ENCODE measurements around the gene LRRIQ1.
A peak's percentile ranks its signal among the peaks of the same experiment; 100 is the strongest.

LRRIQ1 gene

DNA sequence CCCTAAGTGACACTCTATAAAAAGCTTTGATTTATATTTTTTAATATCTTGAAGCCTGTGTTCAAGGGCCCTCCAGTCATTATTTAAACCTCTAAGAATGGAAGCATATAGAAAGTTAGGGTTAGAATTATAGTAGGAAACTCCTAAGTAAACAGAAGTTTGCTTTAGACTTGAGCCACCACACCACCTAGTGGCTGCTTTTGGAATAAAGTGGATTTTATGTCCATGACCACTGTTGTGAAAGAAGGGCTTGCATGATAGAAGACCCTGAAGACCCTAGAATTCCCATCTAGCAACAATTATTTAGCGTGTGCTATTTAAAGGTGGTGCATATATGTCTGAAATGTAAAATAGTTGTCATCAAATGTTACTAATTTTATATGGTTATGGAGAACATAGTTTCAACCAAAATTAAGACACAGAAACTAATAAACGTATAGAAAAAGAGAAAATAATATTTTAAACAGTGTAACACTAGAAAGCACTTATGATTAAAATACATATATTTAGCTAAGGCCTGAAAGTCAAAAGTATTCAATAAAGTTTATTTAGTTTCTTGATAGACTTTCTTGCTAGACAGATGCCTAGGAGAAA is 21.3 kb downstream of the LRRIQ1 start:
- DNase-seq (peak; percentile 21), ATAC-seq (no peak)

DNA sequence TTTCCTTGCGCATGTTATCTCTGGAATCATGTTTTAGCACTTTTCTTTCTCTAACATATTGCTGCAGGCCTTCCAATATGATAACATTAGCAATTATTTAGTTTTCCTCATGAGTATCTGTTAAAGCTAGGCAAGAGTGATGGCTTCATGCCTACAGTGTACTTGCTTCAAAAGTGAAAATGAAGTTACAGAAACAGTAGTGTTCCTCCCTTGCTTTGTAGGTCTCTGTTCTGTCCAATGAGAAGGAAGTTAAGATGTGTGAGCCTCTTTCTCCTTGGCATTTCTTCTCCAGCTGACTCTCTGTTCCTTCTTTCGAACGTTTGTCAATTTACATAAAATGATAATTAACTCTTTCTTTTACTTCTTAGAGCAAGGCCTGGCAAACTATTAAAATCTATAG is 22.2 kb downstream of the LRRIQ1 start:
- DNase-seq (no peak), ATAC-seq (no peak)

DNA sequence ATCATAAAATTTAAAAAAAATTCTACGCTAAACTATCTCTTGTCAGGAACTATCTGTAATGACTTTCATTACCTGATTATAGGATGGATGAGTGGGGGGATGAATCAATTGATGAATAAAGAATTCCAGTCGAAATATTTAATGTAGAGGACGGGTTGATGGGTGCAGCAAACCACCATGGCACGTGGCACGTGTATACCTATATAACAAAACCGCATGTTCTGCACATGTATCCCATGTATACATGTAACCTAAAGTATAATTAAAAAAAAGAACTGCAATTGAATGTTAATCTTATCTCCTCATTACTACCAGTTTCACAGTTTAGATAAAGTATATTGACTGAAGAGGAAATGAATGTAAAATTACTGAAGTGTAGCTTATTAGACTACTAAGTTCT is 23.4 kb downstream of the LRRIQ1 start:
- ATAC-seq: no peak
- DNase-seq: no peak

GRCh38 chr12:85060916-85061315 is 24.8 kb downstream of the LRRIQ1 start:
- ATAC-seq (no peak), DNase-seq (no peak)

DNA sequence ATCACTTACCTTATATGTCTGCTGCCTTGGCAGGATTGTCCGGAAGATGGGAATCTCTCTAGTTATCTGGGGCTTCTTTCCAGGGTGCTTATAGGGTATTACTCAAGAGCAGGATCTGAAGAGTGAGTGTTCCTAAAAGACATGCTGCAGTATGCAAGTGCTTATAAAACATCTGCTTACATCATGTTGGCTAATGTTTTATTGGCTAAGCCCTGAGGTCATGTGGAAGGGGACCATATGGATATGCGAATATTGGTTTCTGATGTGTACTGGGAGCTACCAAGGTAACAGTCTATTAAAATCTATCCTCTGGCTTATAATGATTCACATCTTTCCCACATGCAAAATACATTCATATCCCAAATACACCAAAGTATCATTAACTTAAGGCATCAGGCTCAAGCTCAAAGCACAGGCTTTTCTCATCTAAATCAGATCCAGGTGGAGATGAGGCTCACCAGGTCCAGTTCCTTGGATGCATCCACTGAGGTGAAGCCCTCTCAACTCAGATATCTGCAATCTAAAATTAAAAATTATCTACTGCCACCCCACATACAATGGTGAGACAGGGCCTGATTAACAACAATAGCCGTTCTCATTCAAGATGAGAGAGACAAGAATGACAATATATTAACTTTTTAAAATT is 29.8 kb downstream of the LRRIQ1 start:
- no peak for ATAC-seq
- no peak for DNase-seq

GRCh38 chr12:85072826-85073225 is 36.7 kb downstream of the LRRIQ1 start:
- DNase-seq: no peak

GRCh38 chr12:85076688-85077430 is 40.7 kb downstream of the LRRIQ1 start:
- DNase-seq (no peak), ATAC-seq (no peak)

More at GRCh38 chr12:85072826-85073225, 36.7 kb downstream of the LRRIQ1 start:
- no peak for ATAC-seq

DNA sequence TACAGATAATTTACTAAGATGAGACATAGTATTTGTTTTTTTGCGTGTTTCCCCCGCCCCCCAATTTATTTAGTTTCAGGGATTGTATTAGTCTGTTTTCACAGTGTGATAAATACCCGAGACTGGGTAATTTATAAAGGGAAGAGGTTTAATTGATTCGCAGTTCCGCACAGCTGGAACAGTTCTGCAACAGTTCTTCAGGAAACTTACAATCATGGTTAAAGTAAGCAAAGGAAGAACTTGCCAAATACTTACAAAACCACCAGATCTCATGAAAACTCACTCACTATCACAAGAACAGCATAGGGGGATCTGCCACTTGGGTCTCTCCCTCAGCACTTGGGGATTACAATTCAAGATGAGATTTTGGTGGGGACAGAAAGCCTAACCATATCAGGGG is 48.9 kb downstream of the LRRIQ1 start:
- DNase-seq (no peak), ATAC-seq (no peak)

DNA sequence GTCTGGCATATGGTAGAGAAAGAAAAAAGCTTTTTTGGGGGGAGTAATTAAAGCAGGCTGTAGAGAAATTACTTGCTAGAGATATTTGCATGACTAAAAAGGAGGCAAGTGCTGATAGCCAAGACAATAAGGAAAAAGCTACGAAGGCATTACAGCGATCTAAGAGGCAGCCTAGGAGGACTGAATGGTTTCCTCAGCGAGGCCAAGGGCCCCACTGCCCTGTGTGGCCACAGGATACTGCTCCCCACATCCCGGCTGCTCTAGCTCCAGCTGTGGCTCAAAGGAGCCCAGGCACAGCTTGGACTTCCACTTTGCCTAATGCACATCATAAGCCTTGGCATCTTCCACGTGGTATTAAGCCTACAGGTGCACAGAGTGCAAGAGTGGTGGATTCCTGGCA is 53.6 kb downstream of the LRRIQ1 start:
- ATAC-seq (no peak), DNase-seq (no peak)

DNA sequence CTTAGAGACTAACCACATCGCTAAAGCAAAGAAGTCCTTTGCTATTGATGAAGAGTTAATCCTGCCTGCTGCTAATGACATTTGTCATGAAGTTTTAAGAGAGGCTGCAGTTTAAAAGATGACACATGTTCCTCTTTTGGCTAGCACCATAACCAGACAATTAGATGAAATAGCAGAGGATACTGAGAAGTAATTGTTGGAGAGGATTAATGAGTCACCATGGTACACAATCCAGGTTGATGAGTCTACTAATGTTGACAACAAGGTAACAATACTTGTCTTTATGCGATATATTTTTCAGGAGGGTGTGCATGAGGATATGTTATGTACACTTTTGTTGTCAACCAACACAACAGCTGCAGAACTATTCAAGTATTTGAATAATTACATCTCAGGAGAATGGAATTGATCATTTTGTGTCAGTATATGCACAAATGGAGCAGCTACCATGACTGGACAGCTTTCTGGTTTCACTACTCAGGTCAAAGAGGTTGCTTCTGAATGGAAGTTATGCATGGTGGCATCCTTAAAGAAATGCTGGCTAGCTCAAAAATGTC is 56.7 kb downstream of the LRRIQ1 start:
- ATAC-seq: no peak
- DNase-seq: no peak

- DNase-seq: no peak
- ATAC-seq: no peak
These were observed 59.4 kb downstream of the LRRIQ1 start for GRCh38 chr12:85095501-85095900.

DNA sequence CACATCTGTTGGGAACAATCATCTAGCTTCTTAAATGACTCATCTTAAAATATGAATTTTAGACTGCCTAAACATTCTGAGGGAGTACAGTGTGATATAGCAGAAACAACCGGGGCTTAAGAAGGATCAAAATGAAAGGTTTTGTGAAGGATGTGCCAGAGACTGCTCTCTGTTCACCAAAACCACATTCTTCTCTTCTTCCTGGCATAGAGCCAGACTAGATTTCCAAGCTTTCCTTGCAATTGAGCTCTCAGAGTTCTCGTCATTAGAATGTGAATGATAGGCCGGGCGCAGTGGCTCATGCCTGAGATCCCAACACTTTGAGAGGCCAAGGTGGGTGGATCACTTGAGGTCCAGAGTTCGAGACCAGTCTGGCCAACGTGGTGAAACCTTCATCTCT is 94.5 kb downstream of the LRRIQ1 start:
- ATAC-seq: no peak

GRCh38 chr12:85138833-85139232 is 102.7 kb downstream of the LRRIQ1 start:
- DNase-seq (no peak), ATAC-seq (no peak)

More for the DNA sequence above, 94.5 kb downstream of the LRRIQ1 start:
- DNase-seq: no peak

GRCh38 chr12:85147331-85147730 is 111.2 kb downstream of the LRRIQ1 start:
- no peak for ATAC-seq

DNA sequence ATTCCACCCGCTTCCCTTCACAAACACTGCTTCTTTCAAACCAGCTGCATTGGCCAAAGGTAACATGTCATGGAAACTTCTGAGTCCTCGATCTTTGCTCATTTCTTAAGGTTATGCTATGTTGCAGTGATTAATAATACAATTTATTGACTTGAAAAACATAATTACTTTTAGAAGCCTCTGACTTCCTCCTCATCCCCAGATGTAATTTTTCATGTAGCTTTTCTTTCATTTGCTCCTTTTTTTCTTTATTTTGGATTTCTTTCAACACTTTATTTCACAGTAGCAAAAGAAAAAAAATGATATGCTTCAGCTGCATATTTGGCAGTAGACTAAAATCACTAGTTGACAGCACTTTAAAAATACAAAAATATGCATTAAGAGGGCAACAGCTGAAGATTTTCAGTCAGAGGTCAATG is 116.2 kb downstream of the LRRIQ1 start:
- no peak for DNase-seq
- no peak for ATAC-seq

More at GRCh38 chr12:85147331-85147730, 111.2 kb downstream of the LRRIQ1 start:
- no peak for DNase-seq

- DNase-seq (no peak), ATAC-seq (no peak)
These were observed 119.6 kb downstream of the LRRIQ1 start for GRCh38 chr12:85155791-85156190.

DNA sequence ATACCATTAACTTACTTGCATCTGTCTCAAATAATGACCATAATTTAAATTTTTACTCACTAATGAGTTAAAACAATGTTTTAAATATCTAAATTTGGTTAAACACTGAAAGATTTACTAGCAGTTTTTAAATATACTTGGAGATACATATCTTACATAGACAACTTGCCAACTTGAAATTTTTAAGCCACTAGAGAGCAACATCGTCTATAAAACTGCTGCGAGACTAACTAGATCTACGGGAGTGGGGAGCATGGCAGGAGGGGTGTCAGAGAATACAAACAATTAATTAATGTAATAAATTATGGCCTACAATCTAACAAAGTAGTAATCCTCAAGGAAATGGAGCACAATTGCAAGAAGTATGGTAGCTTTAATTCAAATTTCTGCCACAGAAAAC is 120.4 kb downstream of the LRRIQ1 start:
- ATAC-seq (no peak), DNase-seq (no peak)

DNA sequence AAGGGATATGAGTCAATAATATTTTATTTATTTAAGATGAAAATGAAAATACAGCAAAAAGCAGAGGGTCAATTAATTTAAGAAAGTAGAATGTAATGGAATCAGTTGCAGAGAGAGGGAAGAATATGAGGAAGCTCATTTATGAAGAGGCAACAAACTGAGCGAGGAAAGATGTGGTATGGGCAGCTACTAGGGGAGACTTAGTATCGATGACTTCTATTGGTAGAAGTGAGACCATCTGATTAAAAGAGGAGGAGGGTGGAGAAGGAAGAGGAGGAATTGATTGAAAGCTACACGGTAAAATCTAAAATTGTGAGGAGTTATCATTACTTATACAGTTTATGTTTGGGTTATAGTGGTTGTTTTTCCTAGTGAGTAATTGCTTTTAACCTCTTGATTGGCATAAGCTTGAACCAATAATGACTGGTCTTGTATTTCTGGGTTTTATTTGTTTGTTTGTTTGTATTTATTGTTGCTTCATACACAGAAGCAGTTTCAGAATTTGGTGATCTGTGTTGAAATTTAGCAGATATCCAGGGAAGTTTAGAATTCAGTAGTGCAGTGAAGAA is 121.0 kb downstream of the LRRIQ1 start:
- ATAC-seq (no peak), DNase-seq (no peak)

DNA sequence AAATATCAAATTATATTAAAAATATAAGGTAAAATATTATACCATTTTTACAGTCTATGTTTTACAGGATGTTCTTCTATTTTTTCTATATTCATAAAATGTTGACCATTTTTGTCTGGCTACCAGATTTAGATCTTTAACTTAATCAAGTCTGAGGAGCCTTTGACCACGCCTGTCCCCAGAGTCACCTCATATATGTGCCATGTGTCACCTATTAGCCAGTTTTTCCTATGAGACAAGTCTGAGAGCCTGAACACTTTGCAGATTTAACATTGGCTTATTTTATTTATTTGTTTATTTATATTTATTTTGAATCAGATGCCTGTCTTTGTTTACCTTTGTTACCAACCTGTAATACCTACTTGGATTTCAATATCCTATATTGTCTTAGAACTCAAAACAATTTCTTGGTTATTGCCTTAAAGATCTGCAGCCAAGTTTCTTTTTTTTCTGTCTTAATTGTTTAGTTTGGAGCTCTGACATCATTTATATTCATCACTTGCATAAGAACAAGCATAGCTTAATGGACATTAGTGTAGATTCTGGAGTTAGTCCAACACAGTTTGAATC is 127.7 kb downstream of the LRRIQ1 start:
- ATAC-seq: no peak
- DNase-seq: no peak

DNA sequence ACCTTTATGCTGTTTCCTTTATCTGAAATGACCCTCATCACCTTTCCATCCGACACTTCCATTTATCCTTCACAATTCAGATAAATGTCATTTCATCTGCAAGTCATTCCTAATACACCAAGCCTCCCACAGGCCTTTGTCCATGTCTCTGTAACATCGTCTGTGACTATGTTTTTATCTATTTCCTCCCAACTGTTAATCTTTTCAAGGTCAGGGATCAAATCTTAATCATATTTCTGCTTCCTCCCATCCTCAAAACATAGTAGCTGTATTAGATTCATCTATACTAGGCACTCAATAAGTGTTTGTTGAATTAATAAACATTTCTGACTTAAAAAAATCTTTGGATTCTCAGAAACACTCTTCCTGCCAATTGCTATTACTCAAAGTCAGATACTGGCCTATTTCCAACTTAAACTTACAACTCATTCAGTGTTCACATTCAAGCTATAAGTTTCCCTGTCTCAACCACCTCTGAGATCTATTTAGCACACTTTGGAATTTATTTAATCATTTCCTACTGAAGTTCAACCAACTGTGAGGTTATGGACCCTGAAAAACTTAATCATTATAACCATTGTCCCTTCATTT is 143.6 kb downstream of the LRRIQ1 start:
- no peak for DNase-seq

DNA sequence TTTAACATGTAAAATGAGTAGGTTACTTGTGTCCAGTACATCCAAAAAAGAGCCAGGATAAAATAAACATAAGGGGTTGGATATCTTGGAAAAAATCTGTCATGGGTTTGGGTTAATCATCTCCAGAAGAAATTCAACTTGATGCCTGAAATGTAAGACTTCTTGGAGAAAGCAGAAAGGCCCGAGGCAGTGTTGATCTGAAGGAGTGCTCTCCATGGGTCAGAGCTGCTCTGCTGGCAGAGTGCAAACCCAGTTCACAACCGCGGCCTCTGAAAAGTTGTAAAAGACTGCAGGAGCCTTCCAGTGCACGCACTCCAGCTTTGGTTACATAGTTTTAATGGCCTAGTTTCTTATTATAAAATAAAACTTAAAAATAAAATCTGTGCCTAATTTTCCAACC is 146.5 kb downstream of the LRRIQ1 start:
- DNase-seq (no peak), ATAC-seq (no peak)

More for the DNA sequence above, 143.6 kb downstream of the LRRIQ1 start:
- no peak for ATAC-seq

DNA sequence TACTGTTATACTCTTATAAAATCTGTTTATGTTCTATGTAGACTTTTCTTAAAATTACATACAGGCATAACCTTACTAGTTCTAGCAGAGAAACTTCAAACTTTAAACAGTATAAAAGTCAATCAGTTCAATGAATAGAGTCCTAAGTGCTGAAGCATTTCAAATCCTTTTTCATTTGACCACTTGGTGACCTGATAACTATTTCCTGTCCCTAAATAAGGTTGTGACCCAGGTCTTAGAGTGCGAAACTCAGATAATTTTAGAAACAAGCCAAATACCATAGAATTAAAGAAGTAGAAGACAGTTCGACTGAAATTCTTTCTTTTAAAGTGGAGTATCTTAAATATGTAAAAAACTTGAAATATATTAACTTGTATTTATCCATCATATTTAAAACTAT is 147.7 kb downstream of the LRRIQ1 start:
- ATAC-seq (no peak), DNase-seq (no peak)

Data from stimulated activated naive CD8-positive, alpha-beta T cell treated with anti-CD3 and anti-CD28 coated beads, Interleukin-15, Interleukin-2, amounts not matched to agents 100 U/mL and 50 U/mL, for 24 hours (primary cell).